Natural killer cell treated with Interleukin-12 subunit alpha and Interleukin-12 subunit beta and Interleukin-15 and Interleukin-18, amount 100 ng/mL, for 72 hours (primary cell): Measurements from ENCODE around the gene TMEM204. TPM values are rescaled to one million over a fixed set of nuclear protein-coding genes. Genes with fewer than 3 reads are reported as not detected.

Source experiments
- ATAC-seq, 2 donors: fragments of 150-1000 bp; cut with Tn5 transposase in 1 of 2; sonication (Bioruptor Pico), chemical (Tn5 transposase) in 1 of 2; 2 replicates each; pipeline ENCODE4 v1.10.0; 2021
- DNase-seq: peaks from one replicate; pipeline ENCODE4 v3.0.0; 2022; ENCODE audit warnings: low spot score
- H3K27ac Mint-ChIP-seq, 2 donors: 1 replicate in 1 of 2; 2 replicates in 1 of 2; pipeline ENCODE4 v1.8.0; 2022; ENCODE audit warnings: mixed read lengths in 2 of 2, mild to moderate bottlenecking in 1 of 2, moderate library complexity in 1 of 2
- H3K27me3 Mint-ChIP-seq, 2 donors: 1 replicate in 1 of 2; 2 replicates in 1 of 2; pipeline ENCODE4 v1.8.0; 2022; ENCODE audit warnings: mixed read lengths in 2 of 2
- H3K36me3 Mint-ChIP-seq: one replicate; pipeline ENCODE4 v1.8.0; 2022; ENCODE audit warnings: mixed read lengths
- H3K4me1 Mint-ChIP-seq, 2 donors: 1 replicate in 1 of 2; 2 replicates in 1 of 2; pipeline ENCODE4 v1.8.0; 2022; ENCODE audit warnings: low read depth in 2 of 2, mixed read lengths in 2 of 2, mild to moderate bottlenecking in 1 of 2
- H3K4me3 Mint-ChIP-seq: one replicate; pipeline ENCODE4 v1.8.0; 2022; ENCODE audit warnings: mixed read lengths
- H3K9me3 Mint-ChIP-seq: 2 replicates; pipeline ENCODE4 v1.8.0; 2022; ENCODE audit warnings: mixed read lengths
- total RNA-seq, 2 donors: library from RNA; stranded (reverse); gene quantifications; one replicate each; pipeline ENCODE4 v1.2.3, GENCODE V29; 2022

TMEM204 gene
- total RNA-seq, 2 donors from 2014 or later: 2.8 to 10.7 TPM

GRCh38 chr16:1494711-1495110, 38.8 kb upstream of the TMEM204 start:
- no peak overlapping the region for H3K27ac Mint-ChIP-seq
- peaks cover 7 to 8% of the 10 kb centered on the region in 2 donors for H3K4me1 Mint-ChIP-seq
- ATAC-seq: no peak
- no peaks in the 10 kb centered on the region for H3K27me3 Mint-ChIP-seq
- no peaks in the 10 kb centered on the region for H3K9me3 Mint-ChIP-seq
- no peak for DNase-seq
- peak overlapping the region; percentile 88 for H3K4me3 Mint-ChIP-seq
- no peaks in the 10 kb centered on the region for H3K36me3 Mint-ChIP-seq

GRCh38 chr16:1495211-1495888, 38.1 kb upstream of the TMEM204 start:
- H3K27ac Mint-ChIP-seq: no peak overlapping the region
- no peaks in the 10 kb centered on the region for H3K9me3 Mint-ChIP-seq
- H3K4me1 Mint-ChIP-seq: peaks cover 7 to 8% of the 10 kb centered on the region in 2 donors
- ATAC-seq (no peak), DNase-seq (no peak)
- H3K27me3 Mint-ChIP-seq: no peaks in the 10 kb centered on the region
- H3K36me3 Mint-ChIP-seq: no peaks in the 10 kb centered on the region
- no peak overlapping the region for H3K4me3 Mint-ChIP-seq

GRCh38 chr16:1495889-1496262, 37.6 kb upstream of the TMEM204 start:
- Mint-ChIP-seq H3K9me3 (no peaks in the 10 kb centered on the region), H3K27me3 (no peaks in the 10 kb centered on the region), H3K4me1 (peaks cover 7 to 8% of the 10 kb centered on the region in 2 donors), H3K27ac (no peak overlapping the region), H3K4me3 (no peak overlapping the region), H3K36me3 (no peaks in the 10 kb centered on the region)
- no peak for ATAC-seq
- no peak for DNase-seq

- DNase-seq: no peak
- ATAC-seq: no peak
- no peak overlapping the region for H3K27ac Mint-ChIP-seq
- no peaks in the 10 kb centered on the region for H3K27me3 Mint-ChIP-seq
- peaks cover 7 to 8% of the 10 kb centered on the region in 2 donors for H3K4me1 Mint-ChIP-seq
- no peak overlapping the region for H3K4me3 Mint-ChIP-seq
- H3K36me3 Mint-ChIP-seq: no peaks in the 10 kb centered on the region
- H3K9me3 Mint-ChIP-seq: no peaks in the 10 kb centered on the region
Measured at GRCh38 chr16:1496464-1496863, 37.0 kb upstream of the TMEM204 start.

GRCh38 chr16:1497014-1497598, 36.4 kb upstream of the TMEM204 start:
- DNase-seq (no peak), ATAC-seq (no peak)
- Mint-ChIP-seq H3K27me3 (no peaks in the 10 kb centered on the region), H3K9me3 (no peaks in the 10 kb centered on the region), H3K36me3 (no peaks in the 10 kb centered on the region), H3K4me3 (no peak overlapping the region), H3K27ac (no peak overlapping the region), H3K4me1 (peaks cover 7 to 8% of the 10 kb centered on the region in 2 donors)

- Mint-ChIP-seq H3K4me3 (no peak overlapping the region), H3K4me1 (no peaks in the 10 kb centered on the region), H3K36me3 (no peaks in the 10 kb centered on the region), H3K27me3 (no peaks in the 10 kb centered on the region), H3K27ac (no peak overlapping the region), H3K9me3 (no peaks in the 10 kb centered on the region)
- DNase-seq (no peak), ATAC-seq (no peak)
Measured at GRCh38 chr16:1498899-1499676, 34.4 kb upstream of the TMEM204 start.

- no peaks in the 10 kb centered on the region for H3K9me3 Mint-ChIP-seq
- no peaks in the 10 kb centered on the region for H3K27me3 Mint-ChIP-seq
- DNase-seq: no peak
- H3K4me1 Mint-ChIP-seq: no peaks in the 10 kb centered on the region
- no peak for ATAC-seq
- H3K4me3 Mint-ChIP-seq: no peak overlapping the region
- no peaks in the 10 kb centered on the region for H3K36me3 Mint-ChIP-seq
- no peak overlapping the region for H3K27ac Mint-ChIP-seq
Measured at GRCh38 chr16:1499756-1500464, 33.6 kb upstream of the TMEM204 start.

GRCh38 chr16:1500465-1501150, 32.9 kb upstream of the TMEM204 start:
- Mint-ChIP-seq H3K27me3 (no peaks in the 10 kb centered on the region), H3K4me1 (no peaks in the 10 kb centered on the region), H3K4me3 (no peak overlapping the region), H3K9me3 (no peaks in the 10 kb centered on the region), H3K27ac (no peak overlapping the region), H3K36me3 (no peaks in the 10 kb centered on the region)
- ATAC-seq (no peak), DNase-seq (no peak)

- Mint-ChIP-seq H3K27me3 (no peaks in the 10 kb centered on the region), H3K36me3 (no peaks in the 10 kb centered on the region), H3K9me3 (no peaks in the 10 kb centered on the region), H3K27ac (no peak overlapping the region), H3K4me3 (no peak overlapping the region), H3K4me1 (no peaks in the 10 kb centered on the region)
- no peak for ATAC-seq
- DNase-seq: no peak
Measured at GRCh38 chr16:1501630-1502029, 31.8 kb upstream of the TMEM204 start.

- DNase-seq (peak; percentile 56), ATAC-seq (no peak)
- Mint-ChIP-seq H3K9me3 (no peaks in the 10 kb centered on the region), H3K27me3 (no peaks in the 10 kb centered on the region), H3K4me3 (no peak overlapping the region), H3K27ac (no peak overlapping the region), H3K36me3 (no peaks in the 10 kb centered on the region), H3K4me1 (no peaks in the 10 kb centered on the region)
Measured at GRCh38 chr16:1502092-1503004, 31.1 kb upstream of the TMEM204 start.

GRCh38 chr16:1503110-1503955, 30.1 kb upstream of the TMEM204 start:
- H3K4me1 Mint-ChIP-seq: no peaks in the 10 kb centered on the region
- H3K4me3 Mint-ChIP-seq: no peak overlapping the region
- no peaks in the 10 kb centered on the region for H3K9me3 Mint-ChIP-seq
- no peaks in the 10 kb centered on the region for H3K36me3 Mint-ChIP-seq
- no peak overlapping the region for H3K27ac Mint-ChIP-seq
- no peaks in the 10 kb centered on the region for H3K27me3 Mint-ChIP-seq
- ATAC-seq (no peak), DNase-seq (peak; percentile 58)
